ENCODE measurements around the gene PTPRN2. TPM values are rescaled to one million over a fixed set of nuclear protein-coding genes. Genes with fewer than 3 reads are reported as not detected.

Gene PTPRN2
- total and polyA plus RNA-seq, 2 donors from 2014 or later = 4.8 to 6.2 TPM

- no peaks in the 10 kb centered on the region for H3K36me3 ChIP-seq (ENCODE audit: control insufficient read depth in 2 of 3, insufficient read depth in 3 of 3, low read length in 3 of 3)
- H3K4me1 ChIP-seq (ENCODE audit: control insufficient read depth in 2 of 3, insufficient read depth in 2 of 3, low read depth in 1 of 3, low read length in 3 of 3) = no peaks in the 10 kb centered on the region
- H3K27ac ChIP-seq (ENCODE audit: low read depth in 2 of 2, low read length in 2 of 2) = no peak overlapping the region
- no peak overlapping the region for H3K4me3 ChIP-seq (ENCODE audit: low read length in 3 of 3)
- H3K9ac ChIP-seq (ENCODE audit: low read length in 3 of 3) = no peak overlapping the region
- H3K9me3 ChIP-seq (ENCODE audit: control insufficient read depth in 2 of 3, insufficient read depth in 1 of 3, low read length in 3 of 3) = no peaks in the 10 kb centered on the region
- TF ChIP-seq CTCF (IDR thresholded peaks at IDR 0.05; ENCODE audit: borderline replicate concordance, extremely low read depth, insufficient read depth) = no peak
- intact Hi-C loops (cut with DNase I) = no loop called here
- H3K27me3 ChIP-seq (ENCODE audit: control insufficient read depth, insufficient read depth, low read length) = no peaks in the 10 kb centered on the region
- FAIRE-seq (no peak), DNase-seq (peak in 1 of 5 donors; percentile 68)
Observed at GRCh38 chr7:157650131-157650631, 937.4 kb downstream of the PTPRN2 start.

DNA sequence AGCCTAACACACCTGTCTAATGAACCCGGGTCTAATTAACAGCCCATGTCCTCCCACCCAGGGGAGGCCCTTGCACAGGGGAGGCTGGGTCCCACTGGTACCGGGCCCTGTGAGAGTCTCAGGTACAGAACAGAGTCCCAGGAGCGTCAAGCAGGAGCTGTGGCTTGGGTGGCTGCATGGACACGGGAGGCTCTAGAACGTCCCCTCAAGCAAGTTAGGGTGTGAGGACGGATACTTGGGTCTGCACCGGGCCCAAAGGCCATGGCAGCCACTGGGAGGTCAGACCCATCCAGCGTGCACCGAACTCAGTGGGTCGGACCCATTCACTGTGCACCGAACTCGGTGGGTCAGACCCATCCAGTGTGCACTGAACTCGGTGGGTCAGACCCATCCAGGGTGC is 941.1 kb downstream of the PTPRN2 start:
- intact Hi-C loops (cut with DNase I) = no loop called here
- H3K36me3 ChIP-seq (ENCODE audit: control insufficient read depth in 2 of 3, insufficient read depth in 3 of 3, low read length in 3 of 3) = no peaks in the 10 kb centered on the region
- H3K27me3 ChIP-seq (ENCODE audit: control insufficient read depth, insufficient read depth, low read length) = no peaks in the 10 kb centered on the region
- no peak overlapping the region for H3K27ac ChIP-seq (ENCODE audit: low read depth in 2 of 2, low read length in 2 of 2)
- H3K4me3 ChIP-seq (ENCODE audit: low read length in 3 of 3) = no peak overlapping the region
- FAIRE-seq (no peak), DNase-seq (no peak)
- no peak for TF ChIP-seq CTCF (IDR thresholded peaks at IDR 0.05; ENCODE audit: borderline replicate concordance, extremely low read depth, insufficient read depth)
- H3K9me3 ChIP-seq (ENCODE audit: control insufficient read depth in 2 of 3, insufficient read depth in 1 of 3, low read length in 3 of 3) = peaks cover 0 to 3% (median 0%) of the 10 kb centered on the region in 3 donors
- no peak overlapping the region for H3K9ac ChIP-seq (ENCODE audit: low read length in 3 of 3)
- no peaks in the 10 kb centered on the region for H3K4me1 ChIP-seq (ENCODE audit: control insufficient read depth in 2 of 3, insufficient read depth in 2 of 3, low read depth in 1 of 3, low read length in 3 of 3)

DNA sequence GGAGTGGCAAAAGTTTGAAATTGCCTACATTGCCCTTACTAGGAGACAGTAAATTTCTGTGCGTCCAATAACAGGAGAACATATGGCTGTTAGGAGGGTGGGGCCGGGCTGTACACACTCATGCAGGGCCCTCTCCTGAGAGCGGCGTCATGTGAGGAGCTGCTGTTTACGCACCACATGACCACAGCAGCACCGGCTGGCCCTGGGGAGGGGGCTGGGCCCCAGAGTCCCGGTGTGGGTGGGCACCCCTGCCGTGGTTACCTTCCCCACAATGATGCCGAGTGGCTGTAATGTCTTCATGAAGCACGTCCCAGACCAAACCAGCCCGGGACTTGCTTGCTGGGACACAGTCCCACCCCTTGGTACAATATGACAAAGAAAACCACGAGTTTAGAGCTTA is 942.1 kb downstream of the PTPRN2 start:
- Histone ChIP-seq H3K9ac (ENCODE audit: low read length in 3 of 3) (no peak overlapping the region), H3K27ac (ENCODE audit: low read depth in 2 of 2, low read length in 2 of 2) (no peak overlapping the region), H3K9me3 (ENCODE audit: control insufficient read depth in 2 of 3, insufficient read depth in 1 of 3, low read length in 3 of 3) (peaks cover 0 to 9% (median 0%) of the 10 kb centered on the region in 3 donors), H3K4me1 (ENCODE audit: control insufficient read depth in 2 of 3, insufficient read depth in 2 of 3, low read depth in 1 of 3, low read length in 3 of 3) (no peaks in the 10 kb centered on the region), H3K4me3 (ENCODE audit: low read length in 3 of 3) (no peak overlapping the region), H3K36me3 (ENCODE audit: control insufficient read depth in 2 of 3, insufficient read depth in 3 of 3, low read length in 3 of 3) (no peaks in the 10 kb centered on the region), H3K27me3 (ENCODE audit: control insufficient read depth, insufficient read depth, low read length) (no peaks in the 10 kb centered on the region)
- FAIRE-seq (no peak), DNase-seq (no peak)
- no peak for TF ChIP-seq CTCF (IDR thresholded peaks at IDR 0.05; ENCODE audit: borderline replicate concordance, extremely low read depth, insufficient read depth)
- intact Hi-C loops (cut with DNase I) = no loop called here

DNA sequence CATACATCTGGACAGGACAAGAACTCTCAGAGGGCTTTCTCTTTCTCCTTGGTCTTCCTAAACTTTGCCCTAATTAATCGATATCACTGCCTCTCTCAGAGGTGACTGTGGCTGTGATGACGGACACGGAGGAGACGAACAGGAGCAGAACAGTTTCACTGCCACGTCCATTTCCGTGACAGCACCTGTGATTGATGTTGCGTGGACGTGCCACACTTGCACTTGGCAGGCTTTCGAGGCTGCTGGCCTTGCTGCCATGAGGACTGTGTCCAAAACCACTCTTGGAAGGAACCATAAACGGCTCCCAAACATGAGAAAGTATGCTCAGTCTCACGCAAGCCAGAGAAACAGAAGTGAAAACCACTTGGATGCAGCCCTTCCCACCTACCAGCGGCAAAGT is 942.7 kb downstream of the PTPRN2 start:
- DNase-seq (no peak), FAIRE-seq (no peak)
- Histone ChIP-seq H3K4me1 (ENCODE audit: control insufficient read depth in 2 of 3, insufficient read depth in 2 of 3, low read depth in 1 of 3, low read length in 3 of 3) (no peaks in the 10 kb centered on the region), H3K9ac (ENCODE audit: low read length in 3 of 3) (no peak overlapping the region), H3K9me3 (ENCODE audit: control insufficient read depth in 2 of 3, insufficient read depth in 1 of 3, low read length in 3 of 3) (peaks cover 0 to 14% (median 0%) of the 10 kb centered on the region in 3 donors), H3K36me3 (ENCODE audit: control insufficient read depth in 2 of 3, insufficient read depth in 3 of 3, low read length in 3 of 3) (no peaks in the 10 kb centered on the region), H3K27ac (ENCODE audit: low read depth in 2 of 2, low read length in 2 of 2) (no peak overlapping the region), H3K27me3 (ENCODE audit: control insufficient read depth, insufficient read depth, low read length) (no peaks in the 10 kb centered on the region), H3K4me3 (ENCODE audit: low read length in 3 of 3) (no peak overlapping the region)
- intact Hi-C loops (cut with DNase I) = no loop called here
- TF ChIP-seq CTCF (IDR thresholded peaks at IDR 0.05; ENCODE audit: borderline replicate concordance, extremely low read depth, insufficient read depth) = no peak

All from kidney (tissue), 14 donors.